ENCODE measurements around the gene AFF4. TPM values are rescaled to one million over a fixed set of nuclear protein-coding genes. Genes with fewer than 3 reads are reported as not detected.
A peak's percentile ranks its signal among the peaks of the same experiment; 100 is the strongest.

AFF4 gene
- total and polyA plus RNA-seq, 10 of the 15 experiments (the other 5 are each of a cell fraction or from before 2014, with no cell fraction given) = 1.1 to 20.2 (median 10.4) TPM

- ATAC-seq (peak; percentile 46; the same call in 1 of the 3 replicates), FAIRE-seq (no peak), DNase-seq (ENCODE audit: low read depth, low spot score) (no peak)
- H3K36me3 ChIP-seq (ENCODE audit: control insufficient read depth in 2 of 2, insufficient read depth in 2 of 2, low read length in 1 of 2) = peaks cover 4 to 14% of the 10 kb centered on the region in 2 experiments; a peak in 3 of 4 replicates
- H3K4me1 ChIP-seq (ENCODE audit: control insufficient read depth, insufficient read depth, low read length) = no peaks in the 10 kb centered on the region
- ChIA-PET CTCF (no interaction called here), SMC1A (ENCODE audit: uncharacterized antibody, unreplicated experiment) (interaction anchor here (1.0 kb wide), 1 partner anchor 50 kb away, joined by 4 read pairs; no protein-coding TSS in a partner anchor), POLR2A (no interaction called here), RAD21 (ENCODE audit: unreplicated experiment) (no interaction called here)
- intact Hi-C loops (cut with micrococcal nuclease; ENCODE audit: unreplicated experiment) (loop anchor here (10.0 kb wide), 1 partner anchor 271 kb away; no protein-coding TSS in a partner anchor), in situ Hi-C loops (cut with MboI) (no loop called here)
- H3K9ac ChIP-seq (ENCODE audit: control insufficient read depth, insufficient read depth, low read length) = no peak overlapping the region
- TF ChIP-seq SP1 (IDR thresholded peaks at IDR 0.05; ENCODE audit: low read depth, low read length) (no peak), KLF5 (IDR thresholded peaks at IDR 0.05; ENCODE audit: partially characterized antibody) (no peak), ZNF384 (IDR thresholded peaks at IDR 0.05; ENCODE audit: borderline replicate concordance, low read depth, low read length) (no peak), EGR1 (IDR thresholded peaks at IDR 0.05; ENCODE audit: borderline replicate concordance in 1 of 2, low read depth in 2 of 2, low read length in 2 of 2) (no peak), POU2F2 (IDR thresholded peaks at IDR 0.05; ENCODE audit: borderline replicate concordance, low read depth, low read length) (peak; percentile 68; the same call in 2 of the 3 replicates), ASH2L (IDR thresholded peaks at IDR 0.05; ENCODE audit: borderline replicate concordance, low read depth) (no peak), HDAC2 (IDR thresholded peaks at IDR 0.05) (no peak), PML (IDR thresholded peaks at IDR 0.05; ENCODE audit: low read length) (no peak)
- H3K4me3 ChIP-seq = no peak overlapping the region
- H3K79me2 ChIP-seq (ENCODE audit: control insufficient read depth, insufficient read depth, low read length) = no peaks in the 10 kb centered on the region
- no peak overlapping the region for H3K4me2 ChIP-seq (ENCODE audit: control insufficient read depth, insufficient read depth)
- TSS peak; percentile 30 for BruUV-seq (replicated peaks)
- no peak overlapping the region for H3K27ac ChIP-seq (ENCODE audit: control insufficient read depth, insufficient read depth)
- 86% methylated on average over 11 of the region's 11 CpGs for WGBS (ENCODE audit: insufficient coverage, insufficient replicate concordance, low lambda C conversion rate, missing lambda C conversion rate)
- H3K9me3 ChIP-seq (replicated peaks; ENCODE audit: control insufficient read depth, insufficient read depth, low read length) = no peaks in the 10 kb centered on the region
- H4K20me1 ChIP-seq (ENCODE audit: control insufficient read depth, insufficient read depth) = no peaks in the 10 kb centered on the region
- H3K27me3 ChIP-seq (replicated peaks in 1 of 2; ENCODE audit: control insufficient read depth in 2 of 2, insufficient read depth in 2 of 2, low read length in 1 of 2) = no peaks in the 10 kb centered on the region
- no peak overlapping the region for H2AFZ ChIP-seq (ENCODE audit: control insufficient read depth, low read depth, low read length)
Measured at GRCh38 chr5:132886064-132886823, 77.2 kb downstream of the AFF4 start.
